GM21576 (cell line): ENCODE measurements around the gene ERP29.
A peak's percentile ranks its signal among the peaks of the same experiment; 100 is the strongest.
"Not testable (repeated sequence)": the region's sequence is repeated elsewhere in the genome, so short reads cannot be mapped to it uniquely, and the experiment has no call there.

Experiments
- ATAC-seq: cut with Tn5 transposase; IDR thresholded peaks from one replicate; pipeline ENCODE4 v1.9.1; 2021; ENCODE audit warnings: mild to moderate bottlenecking, moderate library complexity; ENCODE audit not compliant: unreplicated experiment

Gene ERP29

DNA sequence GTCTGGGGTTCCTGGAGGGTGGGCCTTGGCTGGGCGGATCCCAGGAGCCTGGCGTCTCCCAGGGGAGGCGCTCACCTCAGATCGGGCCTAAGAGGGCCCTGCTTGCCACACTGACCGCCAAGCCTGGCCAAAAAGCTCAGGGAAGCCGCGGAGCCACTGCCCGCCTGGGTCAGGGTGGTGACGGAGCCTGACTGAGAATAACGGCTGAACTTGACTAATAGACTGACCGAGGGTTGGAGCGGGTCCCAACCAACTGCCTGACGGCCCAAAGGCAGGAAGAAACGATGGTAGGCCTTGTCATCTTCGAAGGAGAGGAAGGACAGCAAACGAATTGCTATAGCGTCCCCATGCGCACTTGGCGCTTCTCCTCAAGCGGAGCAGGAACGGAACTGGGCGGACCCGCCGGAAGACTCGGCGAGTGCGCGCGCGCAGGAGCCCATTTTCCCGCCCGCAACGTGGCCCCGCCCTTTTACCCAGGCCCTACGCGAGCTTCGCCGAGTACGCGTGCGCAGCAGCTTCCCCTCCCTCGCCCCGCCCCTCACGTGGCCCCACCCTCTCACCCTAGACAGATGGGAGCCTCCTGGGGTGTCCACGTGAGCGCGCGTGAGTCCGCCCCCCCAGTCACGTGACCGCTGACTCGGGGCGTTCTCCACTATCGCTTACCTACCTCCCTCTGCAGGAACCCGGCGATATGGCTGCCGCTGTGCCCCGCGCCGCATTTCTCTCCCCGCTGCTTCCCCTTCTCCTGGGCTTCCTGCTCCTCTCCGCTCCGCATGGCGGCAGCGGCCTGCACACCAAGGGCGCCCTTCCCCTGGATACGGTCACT, at the start of gene ERP29, which contains the start of gene TMEM116:
Gene ERP29, plus strand, starts transcription at position 652 of the 826 bp plus-strand sequence. Its CDS starts 40 bp downstream, at position 692.
Gene TMEM116, minus strand, starts transcription at position 391 of the 826 bp plus-strand sequence. CDS start 7,895 bp downstream, outside the sequence.
- peak; percentile 61 for ATAC-seq

DNA sequence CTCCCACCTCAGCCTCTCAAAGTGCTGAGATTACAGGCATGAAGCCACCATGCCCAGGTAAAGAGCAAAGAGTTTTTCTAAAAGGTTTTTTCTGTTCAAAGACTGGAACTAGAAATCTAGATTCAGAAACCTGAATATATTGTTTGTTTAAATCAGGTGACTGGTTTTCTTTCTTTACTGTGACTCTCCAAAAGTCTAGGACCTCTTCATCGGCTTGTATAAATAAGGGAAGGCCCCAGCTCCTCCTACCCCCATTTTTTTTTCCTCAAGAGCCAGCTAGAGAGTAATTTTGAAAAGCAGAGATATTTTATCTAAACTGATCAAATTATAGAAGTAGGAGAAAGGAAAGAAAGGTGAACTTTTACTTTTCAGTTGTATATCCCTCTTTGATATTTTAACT, 48.3 kb upstream of the ERP29 start:
- no peak for ATAC-seq

GRCh38 chr12:111971800-111972199, 41.4 kb upstream of the ERP29 start:
- ATAC-seq = no peak

- ATAC-seq = no peak
Observed at GRCh38 chr12:111975161-111975931, 37.9 kb upstream of the ERP29 start.

DNA sequence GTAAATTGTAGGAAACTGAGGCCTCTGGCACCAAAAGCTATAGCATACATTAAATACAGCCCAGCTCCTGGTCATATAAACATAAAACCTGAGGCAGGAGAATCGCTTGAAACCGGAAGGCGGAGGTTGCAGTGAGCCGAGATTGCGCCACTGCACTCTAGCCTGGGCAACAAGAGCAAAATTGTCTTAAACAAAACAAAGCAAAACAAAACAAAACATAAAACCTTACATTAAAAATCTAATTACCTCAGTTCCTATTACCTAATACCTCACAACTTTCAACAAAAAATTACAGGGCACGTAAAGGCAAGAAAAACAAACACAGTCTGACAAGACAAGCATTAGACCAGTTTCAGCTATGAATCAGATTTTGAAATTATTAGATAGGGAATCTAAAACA, 36.9 kb upstream of the ERP29 start:
- no peak for ATAC-seq

DNA sequence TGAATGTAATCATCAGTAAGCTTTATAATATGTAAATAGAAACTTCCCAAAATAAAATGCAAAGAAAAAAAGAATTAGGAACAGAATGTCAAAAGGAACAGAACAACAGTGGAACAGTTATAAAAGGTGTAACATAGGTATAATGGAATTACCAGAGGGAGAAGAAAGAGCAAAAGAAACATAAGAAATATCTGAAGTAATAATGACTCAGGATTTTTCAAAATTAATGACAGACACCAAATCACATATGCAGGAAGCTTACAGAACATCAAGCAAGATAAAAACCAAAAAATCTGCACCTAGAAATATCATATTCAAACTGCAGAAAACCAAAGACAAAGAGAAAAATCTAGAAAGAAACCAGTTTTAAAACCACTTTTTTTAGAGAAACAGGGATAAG, 36.4 kb upstream of the ERP29 start:
- ATAC-seq = no peak

- no peak for ATAC-seq
Observed at GRCh38 chr12:111978545-111978944, 34.7 kb upstream of the ERP29 start.

GRCh38 chr12:111980598-111980997, 32.6 kb upstream of the ERP29 start:
- ATAC-seq = no peak

GRCh38 chr12:111981987-111982386, 31.2 kb upstream of the ERP29 start:
- no peak for ATAC-seq

DNA sequence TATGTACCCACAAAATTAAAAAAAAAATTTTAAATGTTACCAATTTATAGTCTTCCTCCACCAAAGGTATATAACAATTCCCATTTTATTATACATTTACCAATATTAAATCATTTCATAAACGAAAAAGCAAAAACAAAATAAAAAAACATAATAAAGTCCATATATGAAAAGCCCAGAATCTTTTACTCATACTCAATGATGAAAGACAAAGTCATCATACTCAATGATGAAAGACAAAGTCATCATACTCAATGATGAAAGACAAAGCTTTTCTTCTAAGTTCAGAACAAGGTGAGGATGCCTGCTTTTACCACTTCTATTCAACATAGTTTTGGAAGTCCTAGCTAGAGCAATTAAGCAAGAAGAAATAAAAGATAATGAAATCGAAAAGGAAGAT, 28.4 kb upstream of the ERP29 start:
- no peak for ATAC-seq

- no peak for ATAC-seq
Observed at GRCh38 chr12:111991535-111991934, 21.7 kb upstream of the ERP29 start.

- no peak for ATAC-seq
Observed at GRCh38 chr12:111991946-111992345, 21.3 kb upstream of the ERP29 start.

DNA sequence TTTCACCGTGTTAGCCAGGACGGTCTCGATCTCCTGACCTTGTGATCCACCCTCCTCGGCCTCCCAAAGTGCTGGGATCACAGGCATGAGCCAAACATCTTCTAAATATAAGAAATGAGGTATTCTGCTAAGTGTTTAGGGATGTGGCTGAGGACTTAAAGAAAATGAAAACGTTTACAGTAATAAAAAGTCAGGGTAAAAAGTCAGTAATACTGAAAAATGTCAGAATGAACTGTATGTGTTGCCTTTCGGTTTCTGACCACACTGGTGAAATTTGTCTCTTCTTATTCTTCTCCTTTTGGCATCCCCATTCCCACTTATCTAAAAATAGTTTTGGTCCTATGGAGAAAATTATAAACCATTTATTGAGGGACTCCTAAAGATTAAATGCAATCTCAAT, 20.8 kb upstream of the ERP29 start:
- ATAC-seq = no peak

DNA sequence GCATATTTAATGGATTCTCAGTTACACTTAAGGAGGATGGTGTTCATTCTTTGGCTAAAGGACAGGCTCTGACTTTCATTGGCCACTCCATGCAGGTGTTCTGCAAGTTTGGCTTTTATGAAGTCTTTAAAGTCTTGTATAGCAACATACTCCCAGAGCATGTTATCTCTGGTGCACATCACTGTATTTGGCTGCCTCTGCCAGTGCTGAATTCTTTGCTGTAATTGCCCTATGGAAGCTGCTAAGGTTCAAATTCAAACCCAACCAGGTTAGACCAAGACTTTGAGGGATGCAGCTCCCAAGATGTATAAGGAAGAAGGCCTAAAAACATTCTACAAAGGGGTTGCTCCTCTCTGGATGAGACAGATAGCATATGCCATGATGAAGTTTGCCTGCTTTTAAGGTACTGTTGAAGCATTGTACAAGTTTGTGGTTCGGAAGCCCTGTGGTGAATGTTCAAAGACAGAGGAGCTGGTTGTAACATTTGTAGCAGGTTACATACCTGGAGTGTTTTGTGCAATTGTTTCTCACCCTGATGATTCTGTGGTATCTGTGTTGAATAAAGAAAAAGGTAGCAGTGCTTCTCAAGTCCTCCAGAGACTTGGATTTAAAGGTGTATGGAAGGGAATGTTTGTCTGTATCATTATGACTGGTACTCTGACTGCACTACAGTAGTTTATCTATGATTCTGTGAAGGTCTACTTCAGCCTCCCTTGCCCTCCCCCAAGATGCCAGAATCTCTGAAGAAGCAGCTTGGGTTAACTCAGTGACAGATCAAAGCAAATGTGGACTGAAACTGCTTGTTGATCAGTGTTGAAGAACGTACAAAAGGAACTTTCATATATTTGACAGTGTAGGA, 19.7 kb upstream of the ERP29 start:
- peak; percentile 57 for ATAC-seq

- not testable (repeated sequence) for ATAC-seq
Observed at GRCh38 chr12:111994211-111995111, 18.8 kb upstream of the ERP29 start.

GRCh38 chr12:111995782-111996480, 17.3 kb upstream of the ERP29 start:
- ATAC-seq = no peak

- no peak for ATAC-seq
Observed at GRCh38 chr12:111997300-111997699, 15.9 kb upstream of the ERP29 start.

GRCh38 chr12:111998015-111998414, 15.2 kb upstream of the ERP29 start:
- ATAC-seq = no peak

- not testable (repeated sequence) for ATAC-seq
Observed at GRCh38 chr12:111999129-111999528, 14.1 kb upstream of the ERP29 start.
